Endodermal cell (in vitro differentiated cells): ENCODE results near the gene MTHFS. TPM values are rescaled to one million over a fixed set of nuclear protein-coding genes. Genes with fewer than 3 reads are reported as not detected.

ENCODE experiments used
- DNase-seq: peaks from one replicate; pipeline ENCODE4 v3.0.0-alpha.2; 2017
- H3K27ac ChIP-seq: 2 replicates; pipeline ENCODE4 v1.5.1; 2013; ENCODE audit warnings: mild to moderate bottlenecking, low read depth, low read length, moderate library complexity
- H3K27me3 ChIP-seq: 2 replicates; pipeline ENCODE4 v1.6.1; 2013; ENCODE audit warnings: mild to moderate bottlenecking, low read length, moderate library complexity; ENCODE audit not compliant: insufficient read depth, control insufficient read depth, poor library complexity, severe bottlenecking
- H3K36me3 ChIP-seq: 2 replicates; pipeline ENCODE4 v1.7.0; 2013; ENCODE audit warnings: mild to moderate bottlenecking, low read length, moderate library complexity; ENCODE audit not compliant: control insufficient read depth, insufficient read depth
- H3K4me1 ChIP-seq: one replicate; pipeline ENCODE4 v1.7.0; 2013; ENCODE audit warnings: low read length; ENCODE audit not compliant: control insufficient read depth, insufficient read depth
- H3K4me3 ChIP-seq: 2 replicates; pipeline ENCODE4 v1.5.1; 2013; ENCODE audit warnings: mild to moderate bottlenecking, low read length, moderate library complexity
- H3K9ac ChIP-seq: 2 replicates; pipeline ENCODE4 v1.6.1; 2013; ENCODE audit warnings: mild to moderate bottlenecking, low read length, moderate library complexity; ENCODE audit not compliant: poor library complexity, severe bottlenecking; ENCODE audit errors: extremely low read depth
- H3K9me3 ChIP-seq: 2 replicates; pipeline ENCODE4 v1.6.1; 2013; ENCODE audit warnings: mild to moderate bottlenecking, low read length, moderate library complexity; ENCODE audit not compliant: control insufficient read depth
- H3K27ac Mint-ChIP-seq: 2 replicates; pipeline ENCODE4 v1.8.0; 2020; ENCODE audit warnings: mixed read lengths
- H3K27me3 Mint-ChIP-seq: 2 replicates; pipeline ENCODE4 v1.8.0; 2021; ENCODE audit warnings: mild to moderate bottlenecking, mixed read lengths; ENCODE audit not compliant: insufficient read depth
- H3K36me3 Mint-ChIP-seq: 2 replicates; pipeline ENCODE4 v1.8.0; 2020; ENCODE audit warnings: low read depth, mixed read lengths
- H3K4me1 Mint-ChIP-seq: 2 replicates; pipeline ENCODE4 v1.8.0; 2020; ENCODE audit warnings: mixed read lengths
- H3K4me3 Mint-ChIP-seq: 2 replicates; pipeline ENCODE4 v1.8.0; 2020; ENCODE audit warnings: mild to moderate bottlenecking, moderate library complexity, mixed read lengths
- H3K9me3 Mint-ChIP-seq: 2 replicates; pipeline ENCODE4 v1.8.0; 2020; ENCODE audit warnings: mild to moderate bottlenecking, mixed read lengths
- CTCF ChIP-seq: fragments of 200-600 bp; sonication (generic); conservative IDR thresholded peaks from 2 replicates; pipeline ENCODE4 v1.5.0; 2021; ENCODE audit warnings: antibody characterized with exemption, mild to moderate bottlenecking
- WGBS, 2 experiments: methylation state at CpG; one replicate each; pipeline versions ENCODE4 v1.1.5 to v1.1.7; 2013; ENCODE audit warnings: missing lambda C conversion rate in 2 of 2, mixed read lengths in 1 of 2; ENCODE audit not compliant: insufficient coverage in 1 of 2, insufficient read length in 1 of 2; 5-methylcytosine and 5-hydroxymethylcytosine counted together
- total RNA-seq, 2 donors: library from RNA; stranded (reverse); fragmentation: NEBNext Ultra II Directional in 1 of 2; extraction: Animal tissue kit (Norgen Biotek cat#: 25700) in 1 of 2; gene quantifications; 2 replicates in 1 of 2; 3 replicates in 1 of 2; pipeline ENCODE4 v1.2.1, GENCODE V29; 2021

The MTHFS gene
- total RNA-seq, 2 donors from 2014 or later: 28.2 to 33.6 TPM

- no peaks in the 10 kb centered on the region for H3K4me1 ChIP-seq
- no peaks in the 10 kb centered on the region for H3K4me1 Mint-ChIP-seq
- H3K4me3 Mint-ChIP-seq: no peak overlapping the region
- H3K27me3 ChIP-seq: no peaks in the 10 kb centered on the region
- H3K27ac Mint-ChIP-seq: no peak overlapping the region
- no peak overlapping the region for H3K9ac ChIP-seq
- WGBS, 2 experiments: 87 to 98% methylated on average over 4 to 6 of the region's 6 CpGs
- peaks cover 20% of the 10 kb centered on the region for H3K9me3 ChIP-seq
- H3K4me3 ChIP-seq: no peak overlapping the region
- H3K9me3 Mint-ChIP-seq: peaks cover 24% of the 10 kb centered on the region
- H3K27me3 Mint-ChIP-seq: no peaks in the 10 kb centered on the region
- TF ChIP-seq CTCF: no peak
- no peak for DNase-seq
- no peaks in the 10 kb centered on the region for H3K36me3 ChIP-seq
- H3K27ac ChIP-seq: no peak overlapping the region
- H3K36me3 Mint-ChIP-seq: peaks cover 11% of the 10 kb centered on the region
Measured at GRCh38 chr15:79816571-79816970, 80.2 kb downstream of the MTHFS start.

- H3K27ac Mint-ChIP-seq: no peak overlapping the region
- DNase-seq: no peak
- TF ChIP-seq CTCF: no peak
- no peaks in the 10 kb centered on the region for H3K4me1 Mint-ChIP-seq
- Histone ChIP-seq H3K9ac (no peak overlapping the region), H3K9me3 (peaks cover 16% of the 10 kb centered on the region), H3K27ac (no peak overlapping the region), H3K36me3 (no peaks in the 10 kb centered on the region), H3K4me3 (no peak overlapping the region), H3K4me1 (no peaks in the 10 kb centered on the region), H3K27me3 (no peaks in the 10 kb centered on the region)
- no peak overlapping the region for H3K4me3 Mint-ChIP-seq
- WGBS, 2 experiments: 96 to 100% methylated on average over 3 to 5 of the region's 5 CpGs
- peaks cover 17% of the 10 kb centered on the region for H3K9me3 Mint-ChIP-seq
- no peaks in the 10 kb centered on the region for H3K27me3 Mint-ChIP-seq
- peaks cover 7% of the 10 kb centered on the region for H3K36me3 Mint-ChIP-seq
Measured at GRCh38 chr15:79815468-79815867, 81.3 kb downstream of the MTHFS start.

DNA sequence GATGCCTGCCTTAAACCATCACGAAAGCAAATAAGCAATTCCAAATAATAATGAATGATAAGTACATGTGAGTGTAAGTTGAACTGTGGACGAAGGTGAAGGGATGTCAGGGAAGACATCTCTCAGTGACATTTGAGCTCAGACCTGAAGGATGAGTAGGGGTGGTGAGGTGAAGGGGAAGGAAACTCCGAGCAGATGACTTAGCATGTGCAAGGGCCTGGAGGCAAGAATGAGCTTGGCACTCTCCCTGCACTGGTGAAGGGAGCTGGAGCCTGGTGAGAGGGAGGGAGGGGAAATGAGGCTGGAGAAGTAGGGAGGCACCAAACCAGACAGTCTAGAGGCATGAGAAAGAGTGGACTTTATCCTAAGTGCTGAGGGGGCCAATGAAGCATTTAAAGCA is 84.3 kb downstream of the MTHFS start:
- Histone ChIP-seq H3K9me3 (no peaks in the 10 kb centered on the region), H3K36me3 (no peaks in the 10 kb centered on the region), H3K27me3 (no peaks in the 10 kb centered on the region), H3K4me3 (no peak overlapping the region), H3K9ac (no peak overlapping the region), H3K4me1 (no peaks in the 10 kb centered on the region), H3K27ac (no peak overlapping the region)
- Mint-ChIP-seq H3K4me1 (no peaks in the 10 kb centered on the region), H3K36me3 (no peaks in the 10 kb centered on the region), H3K27ac (no peak overlapping the region), H3K27me3 (no peaks in the 10 kb centered on the region), H3K4me3 (no peak overlapping the region), H3K9me3 (no peaks in the 10 kb centered on the region)
- TF ChIP-seq CTCF: no peak
- WGBS, 2 experiments: 78 to 84% methylated on average over 1 to 3 of the region's 3 CpGs
- DNase-seq: no peak
